ENCODE data around the gene RPRD1B.

DNA sequence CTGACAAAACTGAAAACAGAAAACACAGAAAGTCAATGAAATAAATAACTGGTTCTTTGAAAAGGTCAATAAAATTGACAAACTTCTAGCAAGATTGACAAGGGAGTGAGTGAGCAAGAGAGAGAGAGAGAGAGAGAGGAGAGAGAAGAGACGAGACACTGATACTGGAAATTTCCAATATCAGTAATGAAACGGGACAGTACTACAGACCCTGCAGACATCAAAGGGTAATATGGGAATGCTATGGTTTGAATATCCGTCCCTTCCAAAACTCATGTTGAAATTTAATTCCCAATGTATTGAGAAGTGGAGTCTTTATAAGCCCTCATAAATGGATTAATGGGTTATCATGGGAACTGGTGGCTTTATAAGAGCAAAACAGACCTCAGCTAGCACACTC lies 4.1 kb upstream of the RPRD1B start:
- TF ChIP-seq POLR2A (IDR thresholded peaks at IDR 0.05; ENCODE audit: low read depth, low read length) (no peak), BHLHE40 (IDR thresholded peaks at IDR 0.05; ENCODE audit: low read depth, low read length) (no peak), RAD21 (IDR thresholded peaks at IDR 0.05; ENCODE audit: low read length) (no peak), CTCF (conservative IDR thresholded peaks at IDR 0.05; ENCODE audit: low read depth, low read length) (no peak), MXI1 (IDR thresholded peaks at IDR 0.05; ENCODE audit: borderline replicate concordance, low read depth, low read length) (no peak), USF2 (IDR thresholded peaks at IDR 0.05; ENCODE audit: low read depth, low read length) (no peak), MAFK (IDR thresholded peaks at IDR 0.05; ENCODE audit: low read depth, low read length) (no peak), NFE2L2 (IDR thresholded peaks at IDR 0.05; ENCODE audit: low read depth, low read length) (no peak), FOS (IDR thresholded peaks at IDR 0.05; ENCODE audit: low read depth, low read length) (no peak), CEBPB (IDR thresholded peaks at IDR 0.05; ENCODE audit: low read depth, low read length) (no peak)
- TF ChIP-seq, protein P1, sequence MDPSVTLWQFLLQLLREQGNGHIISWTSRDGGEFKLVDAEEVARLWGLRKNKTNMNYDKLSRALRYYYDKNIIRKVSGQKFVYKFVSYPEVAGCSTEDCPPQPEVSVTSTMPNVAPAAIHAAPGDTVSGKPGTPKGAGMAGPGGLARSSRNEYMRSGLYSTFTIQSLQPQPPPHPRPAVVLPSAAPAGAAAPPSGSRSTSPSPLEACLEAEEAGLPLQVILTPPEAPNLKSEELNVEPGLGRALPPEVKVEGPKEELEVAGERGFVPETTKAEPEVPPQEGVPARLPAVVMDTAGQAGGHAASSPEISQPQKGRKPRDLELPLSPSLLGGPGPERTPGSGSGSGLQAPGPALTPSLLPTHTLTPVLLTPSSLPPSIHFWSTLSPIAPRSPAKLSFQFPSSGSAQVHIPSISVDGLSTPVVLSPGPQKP (IDR thresholded peaks at IDR 0.05; ENCODE audit: borderline replicate concordance, low read depth, low read length): no peak

Measured in IMR-90 (cell line).